Measurements from ENCODE around the gene DCAF6.

DCAF6 gene

GRCh38 chr1:168101336-168101735 lies 164.9 kb downstream of the DCAF6 start:
- H3K4me3 ChIP-seq: no peak overlapping the region
- H3K9ac ChIP-seq (ENCODE audit: insufficient read length): no peak overlapping the region
- TF ChIP-seq FOXP2 (optimal IDR thresholded peaks at IDR 0.05; ENCODE audit: control extremely low read depth, extremely low read length, insufficient read depth) (no peak), POLR2AphosphoS5 (IDR thresholded peaks at IDR 0.05; ENCODE audit: borderline replicate concordance, low read depth, low read length) (no peak), EZH2 (IDR thresholded peaks at IDR 0.05) (no peak)
- no peak overlapping the region for H3K27ac ChIP-seq
- DNase-seq (ENCODE audit: low read depth, low spot score): no peak
- H3K36me3 ChIP-seq (ENCODE audit: insufficient read depth, low read length): no peaks in the 10 kb centered on the region
- H3K9me3 ChIP-seq (ENCODE audit: low read depth, low read length): no peaks in the 10 kb centered on the region

GRCh38 chr1:168102487-168102886 lies 166.0 kb downstream of the DCAF6 start:
- H3K27ac ChIP-seq: no peak overlapping the region
- no peak for TF ChIP-seq FOXP2 (optimal IDR thresholded peaks at IDR 0.05; ENCODE audit: control extremely low read depth, extremely low read length, insufficient read depth)
- no peak for TF ChIP-seq POLR2AphosphoS5 (IDR thresholded peaks at IDR 0.05; ENCODE audit: borderline replicate concordance, low read depth, low read length)
- no peak for TF ChIP-seq EZH2 (IDR thresholded peaks at IDR 0.05)
- no peak overlapping the region for H3K4me3 ChIP-seq
- no peak for DNase-seq (ENCODE audit: low read depth, low spot score)
- H3K36me3 ChIP-seq (ENCODE audit: insufficient read depth, low read length): no peaks in the 10 kb centered on the region
- H3K9ac ChIP-seq (ENCODE audit: insufficient read length): no peak overlapping the region
- H3K9me3 ChIP-seq (ENCODE audit: low read depth, low read length): no peaks in the 10 kb centered on the region

GRCh38 chr1:168104535-168104934 lies 168.1 kb downstream of the DCAF6 start:
- Histone ChIP-seq H3K4me3 (no peak overlapping the region), H3K36me3 (ENCODE audit: insufficient read depth, low read length) (no peaks in the 10 kb centered on the region), H3K9me3 (ENCODE audit: low read depth, low read length) (no peaks in the 10 kb centered on the region), H3K9ac (ENCODE audit: insufficient read length) (no peak overlapping the region), H3K27ac (no peak overlapping the region)
- no peak for DNase-seq (ENCODE audit: low read depth, low spot score)
- TF ChIP-seq FOXP2 (optimal IDR thresholded peaks at IDR 0.05; ENCODE audit: control extremely low read depth, extremely low read length, insufficient read depth) (no peak), POLR2AphosphoS5 (IDR thresholded peaks at IDR 0.05; ENCODE audit: borderline replicate concordance, low read depth, low read length) (no peak), EZH2 (IDR thresholded peaks at IDR 0.05) (no peak)

GRCh38 chr1:168105846-168106245 lies 169.4 kb downstream of the DCAF6 start:
- no peaks in the 10 kb centered on the region for H3K36me3 ChIP-seq (ENCODE audit: insufficient read depth, low read length)
- DNase-seq (ENCODE audit: low read depth, low spot score): no peak
- H3K4me3 ChIP-seq: no peak overlapping the region
- no peak overlapping the region for H3K9ac ChIP-seq (ENCODE audit: insufficient read length)
- H3K27ac ChIP-seq: no peak overlapping the region
- TF ChIP-seq EZH2 (IDR thresholded peaks at IDR 0.05): no peak
- TF ChIP-seq FOXP2 (optimal IDR thresholded peaks at IDR 0.05; ENCODE audit: control extremely low read depth, extremely low read length, insufficient read depth): no peak
- no peak for TF ChIP-seq POLR2AphosphoS5 (IDR thresholded peaks at IDR 0.05; ENCODE audit: borderline replicate concordance, low read depth, low read length)
- no peaks in the 10 kb centered on the region for H3K9me3 ChIP-seq (ENCODE audit: low read depth, low read length)

GRCh38 chr1:168106274-168106673 lies 169.8 kb downstream of the DCAF6 start:
- TF ChIP-seq FOXP2 (optimal IDR thresholded peaks at IDR 0.05; ENCODE audit: control extremely low read depth, extremely low read length, insufficient read depth): no peak

GRCh38 chr1:168110896-168111545 lies 174.5 kb downstream of the DCAF6 start:
- Histone ChIP-seq H3K9ac (ENCODE audit: insufficient read length) (no peak overlapping the region), H3K4me3 (no peak overlapping the region), H3K27ac (no peak overlapping the region), H3K36me3 (ENCODE audit: insufficient read depth, low read length) (no peaks in the 10 kb centered on the region), H3K9me3 (ENCODE audit: low read depth, low read length) (no peaks in the 10 kb centered on the region)
- no peak for DNase-seq (ENCODE audit: low read depth, low spot score)
- TF ChIP-seq FOXP2 (optimal IDR thresholded peaks at IDR 0.05; ENCODE audit: control extremely low read depth, extremely low read length, insufficient read depth): no peak
- no peak for TF ChIP-seq POLR2AphosphoS5 (IDR thresholded peaks at IDR 0.05; ENCODE audit: borderline replicate concordance, low read depth, low read length)

More at GRCh38 chr1:168106274-168106673, 169.8 kb downstream of the DCAF6 start:
- Histone ChIP-seq H3K36me3 (ENCODE audit: insufficient read depth, low read length) (no peaks in the 10 kb centered on the region), H3K9ac (ENCODE audit: insufficient read length) (no peak overlapping the region), H3K9me3 (ENCODE audit: low read depth, low read length) (no peaks in the 10 kb centered on the region), H3K4me3 (no peak overlapping the region), H3K27ac (no peak overlapping the region)
- DNase-seq (ENCODE audit: low read depth, low spot score): no peak

GRCh38 chr1:168112673-168113305 lies 176.3 kb downstream of the DCAF6 start:
- Histone ChIP-seq H3K36me3 (ENCODE audit: insufficient read depth, low read length) (no peaks in the 10 kb centered on the region), H3K4me3 (no peak overlapping the region), H3K9ac (ENCODE audit: insufficient read length) (no peak overlapping the region), H3K9me3 (ENCODE audit: low read depth, low read length) (no peaks in the 10 kb centered on the region), H3K27ac (no peak overlapping the region)
- DNase-seq (ENCODE audit: low read depth, low spot score): peak; percentile 44
- TF ChIP-seq POLR2AphosphoS5 (IDR thresholded peaks at IDR 0.05; ENCODE audit: borderline replicate concordance, low read depth, low read length): no peak
- no peak for TF ChIP-seq EZH2 (IDR thresholded peaks at IDR 0.05)
- TF ChIP-seq FOXP2 (optimal IDR thresholded peaks at IDR 0.05; ENCODE audit: control extremely low read depth, extremely low read length, insufficient read depth): no peak

- Histone ChIP-seq H3K36me3 (ENCODE audit: insufficient read depth, low read length) (no peaks in the 10 kb centered on the region), H3K27ac (no peak overlapping the region), H3K9ac (ENCODE audit: insufficient read length) (no peak overlapping the region), H3K4me3 (no peak overlapping the region), H3K9me3 (ENCODE audit: low read depth, low read length) (no peaks in the 10 kb centered on the region)
- no peak for TF ChIP-seq POLR2AphosphoS5 (IDR thresholded peaks at IDR 0.05; ENCODE audit: borderline replicate concordance, low read depth, low read length)
- no peak for TF ChIP-seq FOXP2 (optimal IDR thresholded peaks at IDR 0.05; ENCODE audit: control extremely low read depth, extremely low read length, insufficient read depth)
- no peak for TF ChIP-seq EZH2 (IDR thresholded peaks at IDR 0.05)
- DNase-seq (ENCODE audit: low read depth, low spot score): no peak
Observed at GRCh38 chr1:168114845-168115244, 178.4 kb downstream of the DCAF6 start.

Data from SK-N-MC (cell line).